Activated CD8-positive, alpha-beta memory T cell treated with anti-CD3 and anti-CD28 coated beads, Interleukin-2, amount 50 U/mL, for 48 hours (primary cell): ENCODE results near the gene USP43.
"Not testable (repeated sequence)": the region's sequence is repeated elsewhere in the genome, so short reads cannot be mapped to it uniquely, and the experiment has no call there.

ENCODE experiments used
- DNase-seq: peaks from one replicate; pipeline ENCODE4 v3.0.0-alpha.2; 2020

The USP43 gene, protein sequence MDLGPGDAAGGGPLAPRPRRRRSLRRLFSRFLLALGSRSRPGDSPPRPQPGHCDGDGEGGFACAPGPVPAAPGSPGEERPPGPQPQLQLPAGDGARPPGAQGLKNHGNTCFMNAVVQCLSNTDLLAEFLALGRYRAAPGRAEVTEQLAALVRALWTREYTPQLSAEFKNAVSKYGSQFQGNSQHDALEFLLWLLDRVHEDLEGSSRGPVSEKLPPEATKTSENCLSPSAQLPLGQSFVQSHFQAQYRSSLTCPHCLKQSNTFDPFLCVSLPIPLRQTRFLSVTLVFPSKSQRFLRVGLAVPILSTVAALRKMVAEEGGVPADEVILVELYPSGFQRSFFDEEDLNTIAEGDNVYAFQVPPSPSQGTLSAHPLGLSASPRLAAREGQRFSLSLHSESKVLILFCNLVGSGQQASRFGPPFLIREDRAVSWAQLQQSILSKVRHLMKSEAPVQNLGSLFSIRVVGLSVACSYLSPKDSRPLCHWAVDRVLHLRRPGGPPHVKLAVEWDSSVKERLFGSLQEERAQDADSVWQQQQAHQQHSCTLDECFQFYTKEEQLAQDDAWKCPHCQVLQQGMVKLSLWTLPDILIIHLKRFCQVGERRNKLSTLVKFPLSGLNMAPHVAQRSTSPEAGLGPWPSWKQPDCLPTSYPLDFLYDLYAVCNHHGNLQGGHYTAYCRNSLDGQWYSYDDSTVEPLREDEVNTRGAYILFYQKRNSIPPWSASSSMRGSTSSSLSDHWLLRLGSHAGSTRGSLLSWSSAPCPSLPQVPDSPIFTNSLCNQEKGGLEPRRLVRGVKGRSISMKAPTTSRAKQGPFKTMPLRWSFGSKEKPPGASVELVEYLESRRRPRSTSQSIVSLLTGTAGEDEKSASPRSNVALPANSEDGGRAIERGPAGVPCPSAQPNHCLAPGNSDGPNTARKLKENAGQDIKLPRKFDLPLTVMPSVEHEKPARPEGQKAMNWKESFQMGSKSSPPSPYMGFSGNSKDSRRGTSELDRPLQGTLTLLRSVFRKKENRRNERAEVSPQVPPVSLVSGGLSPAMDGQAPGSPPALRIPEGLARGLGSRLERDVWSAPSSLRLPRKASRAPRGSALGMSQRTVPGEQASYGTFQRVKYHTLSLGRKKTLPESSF

DNA sequence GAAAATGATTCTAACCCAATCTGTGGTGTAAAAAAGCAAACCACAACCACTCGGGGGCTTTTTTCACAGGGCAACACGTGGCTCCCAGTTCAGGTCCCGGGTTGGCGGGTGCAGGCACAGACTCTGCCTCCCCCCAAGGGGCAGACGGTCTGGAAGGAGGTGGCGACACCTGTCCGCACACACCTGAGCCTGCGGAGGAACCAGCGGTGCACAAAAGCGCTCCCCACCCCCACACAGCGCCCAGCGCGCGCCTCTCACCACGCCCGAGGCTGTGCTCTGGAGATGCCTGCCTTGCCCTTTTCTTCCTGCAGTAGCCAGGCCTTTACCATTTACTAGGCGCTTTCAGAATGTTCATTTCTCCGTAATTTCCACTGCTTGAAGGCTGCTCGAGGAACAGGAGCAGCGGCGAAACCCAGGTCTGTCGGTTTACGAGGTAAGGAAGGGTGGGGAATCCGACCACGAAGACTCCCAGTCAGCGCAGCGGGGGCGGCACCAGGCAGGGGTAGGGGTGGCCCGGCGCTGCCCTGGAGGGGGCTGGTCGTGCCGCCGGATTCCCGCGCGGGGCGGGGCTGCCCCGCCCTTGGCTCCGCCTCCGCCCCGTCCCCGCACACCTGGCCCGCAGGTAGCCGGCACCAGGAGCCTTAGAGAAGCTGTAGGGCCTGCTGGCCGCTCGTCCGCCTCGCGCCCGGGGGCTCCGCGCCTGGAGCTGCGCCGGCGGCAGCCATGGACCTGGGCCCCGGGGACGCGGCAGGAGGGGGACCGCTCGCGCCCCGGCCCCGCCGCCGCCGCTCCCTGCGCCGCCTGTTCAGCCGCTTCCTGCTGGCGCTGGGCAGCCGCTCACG, at the start of gene USP43:
Gene USP43, plus strand, starts transcription at position 608 of the 842 bp plus-strand sequence. Its CDS starts 116 bp downstream, at position 724.
- peak; percentile 66 for DNase-seq

GRCh38 chr17:9597638-9598037, 47.7 kb upstream of the USP43 start:
- not testable (repeated sequence) for DNase-seq

DNA sequence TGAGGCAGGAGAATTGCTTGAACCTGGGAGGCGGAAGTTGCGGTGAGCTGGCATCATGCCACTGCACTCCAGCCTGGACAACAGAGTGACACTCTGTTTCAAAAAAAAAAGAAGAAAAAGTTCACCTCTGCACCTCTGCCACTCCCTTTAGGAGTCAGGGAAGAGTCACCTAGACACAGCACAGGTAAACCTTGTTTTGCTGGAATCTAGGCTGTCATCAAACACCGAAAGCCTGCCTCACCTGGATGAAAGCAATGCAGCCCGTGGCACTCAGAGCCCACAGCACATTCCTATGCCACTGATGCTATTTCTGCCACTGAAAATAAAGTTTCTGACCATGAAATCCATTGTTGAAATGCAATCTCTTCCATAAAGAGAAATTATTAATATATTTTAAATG, 46.7 kb upstream of the USP43 start:
- DNase-seq = no peak

- not testable (repeated sequence) for DNase-seq
These were observed 40.7 kb upstream of the USP43 start for GRCh38 chr17:9604583-9604982.

- no peak for DNase-seq
These were observed 38.9 kb upstream of the USP43 start for GRCh38 chr17:9606453-9606852.

- DNase-seq = not testable (repeated sequence)
These were observed 38.3 kb upstream of the USP43 start for GRCh38 chr17:9607058-9607457.

- DNase-seq = no peak
These were observed 33.8 kb upstream of the USP43 start for GRCh38 chr17:9611557-9611956.

- no peak for DNase-seq
These were observed 33.3 kb upstream of the USP43 start for GRCh38 chr17:9612006-9612405.

GRCh38 chr17:9615486-9615885, 29.8 kb upstream of the USP43 start:
- DNase-seq = no peak

GRCh38 chr17:9622961-9623360, 22.4 kb upstream of the USP43 start:
- no peak for DNase-seq

- DNase-seq = no peak
These were observed 16.8 kb upstream of the USP43 start for GRCh38 chr17:9628509-9628908.

DNA sequence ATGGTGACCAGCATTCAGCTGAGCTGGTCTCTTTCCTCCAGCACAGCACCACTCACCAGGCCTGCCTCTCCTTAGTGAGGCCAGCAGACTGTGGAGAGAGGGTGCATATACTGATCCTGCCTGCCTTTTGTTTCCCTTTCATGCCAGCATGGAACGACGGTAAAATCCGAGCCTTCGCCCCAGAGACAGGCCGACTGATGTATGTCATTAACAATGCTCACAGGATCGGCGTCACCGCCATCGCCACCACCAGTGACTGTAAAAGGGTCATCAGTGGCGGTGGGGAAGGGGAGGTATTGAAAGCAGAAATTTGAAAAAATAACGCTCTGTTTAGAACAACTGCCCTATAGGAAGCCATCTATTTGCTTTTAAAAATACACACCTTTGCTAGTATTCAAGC, 12.6 kb upstream of the USP43 start:
- DNase-seq = no peak

GRCh38 chr17:9635340-9635739, 10.0 kb upstream of the USP43 start:
- DNase-seq = no peak

DNA sequence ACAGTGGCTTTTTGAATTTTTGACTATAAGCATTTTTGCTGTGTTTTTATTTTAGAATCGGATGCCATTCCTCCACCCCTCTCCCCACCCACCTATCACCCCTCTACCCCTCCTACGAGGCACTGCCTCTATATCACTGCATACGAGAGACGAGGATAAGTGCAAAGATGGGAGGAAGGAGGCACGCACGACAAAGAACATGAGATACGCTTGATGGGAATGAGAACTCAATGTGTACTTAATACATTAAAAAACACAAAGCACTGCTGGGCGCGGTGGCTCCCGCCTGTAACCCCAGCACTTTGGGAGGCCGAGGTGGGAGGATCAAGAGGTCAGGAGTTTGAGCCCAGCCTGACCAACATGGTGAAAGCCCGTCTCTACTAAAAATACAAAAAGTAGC, 8.8 kb upstream of the USP43 start:
- DNase-seq = no peak

- not testable (repeated sequence) for DNase-seq
These were observed 4.9 kb upstream of the USP43 start for GRCh38 chr17:9640388-9640787.

DNA sequence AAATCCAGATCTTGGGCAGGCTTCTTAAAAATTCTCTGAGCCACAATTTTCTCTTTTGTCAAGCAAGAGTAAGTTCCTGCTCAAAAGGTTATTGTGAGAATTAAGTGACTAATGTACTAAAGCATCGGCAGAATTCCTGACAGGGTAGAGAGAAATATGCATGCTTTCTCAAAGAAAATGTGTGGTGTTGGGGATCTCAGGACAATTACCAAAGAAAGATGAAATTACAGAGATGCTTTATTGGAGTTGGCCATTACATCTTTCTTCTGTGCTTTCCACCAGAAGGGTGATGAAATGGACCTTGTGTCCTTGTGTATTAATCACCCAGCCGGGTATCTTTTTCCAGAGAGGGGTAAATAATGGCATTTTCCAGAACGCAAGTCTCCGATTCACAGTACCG, 1.7 kb upstream of the USP43 start:
- DNase-seq = no peak

DNA sequence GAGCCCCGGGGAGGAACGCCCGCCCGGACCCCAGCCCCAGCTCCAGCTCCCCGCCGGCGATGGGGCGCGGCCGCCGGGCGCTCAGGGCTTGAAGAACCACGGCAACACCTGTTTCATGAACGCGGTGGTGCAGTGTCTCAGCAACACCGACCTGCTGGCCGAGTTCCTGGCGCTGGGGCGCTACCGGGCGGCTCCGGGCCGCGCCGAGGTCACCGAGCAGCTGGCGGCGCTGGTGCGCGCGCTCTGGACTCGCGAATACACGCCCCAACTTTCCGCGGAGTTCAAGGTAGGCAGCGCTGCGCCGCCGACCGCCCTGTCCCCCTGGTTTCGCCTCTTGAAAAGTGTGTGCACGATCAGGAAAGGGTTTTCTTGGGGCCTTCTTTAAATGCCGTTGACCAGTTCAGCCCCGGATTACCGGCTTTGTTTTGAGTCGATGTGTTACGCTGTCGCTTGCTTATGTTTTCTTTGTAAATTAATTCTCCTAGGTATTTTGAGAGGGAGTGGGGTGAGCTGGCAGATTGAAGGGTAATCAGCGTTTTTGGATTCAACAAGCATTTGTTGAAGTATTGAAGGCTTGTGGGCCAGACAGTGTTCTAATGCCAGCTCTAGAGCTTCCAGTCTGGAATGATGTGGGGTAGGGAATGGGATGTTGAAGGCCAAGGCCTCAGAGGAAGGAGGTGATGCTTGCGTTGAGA, 681 bp downstream of the USP43 start:
- peak; percentile 67 for DNase-seq

DNA sequence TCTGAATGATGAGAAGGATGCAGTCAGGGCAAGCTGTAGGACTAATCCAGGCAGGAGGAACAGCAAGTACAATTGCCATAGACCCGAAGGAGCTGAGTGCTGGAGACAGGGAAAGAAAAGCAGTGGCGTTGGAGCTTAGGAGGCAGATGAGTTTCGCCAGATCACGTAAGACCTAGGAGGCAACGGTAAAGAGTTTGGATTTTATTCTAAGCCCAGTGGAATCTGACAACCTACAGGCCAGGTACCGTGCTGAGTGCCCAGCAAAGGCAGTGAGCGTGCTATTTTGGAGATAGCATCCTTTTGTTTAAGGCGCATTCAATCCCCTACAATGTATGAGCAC, 1.2 kb downstream of the USP43 start:
- DNase-seq = no peak

DNA sequence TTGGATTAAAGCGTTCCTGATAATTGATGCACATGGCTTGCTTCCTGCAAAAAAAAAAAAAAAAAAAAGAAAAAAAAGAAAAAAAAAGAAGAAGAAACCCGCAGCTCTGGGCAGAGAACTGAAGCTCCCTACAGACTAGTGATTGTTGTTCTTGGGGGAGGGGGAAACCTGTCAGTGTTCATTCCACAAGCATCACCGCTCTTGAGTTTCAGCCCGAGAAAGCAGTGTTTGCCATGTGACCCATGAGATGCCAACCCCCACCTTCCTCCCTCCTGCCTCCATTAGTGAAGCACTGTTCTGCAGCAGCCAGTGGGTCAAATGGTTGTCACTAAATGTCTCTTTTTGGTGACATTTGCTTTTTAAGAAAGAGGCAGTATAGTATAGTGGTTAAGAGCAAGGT, 1.7 kb downstream of the USP43 start:
- no peak for DNase-seq

DNA sequence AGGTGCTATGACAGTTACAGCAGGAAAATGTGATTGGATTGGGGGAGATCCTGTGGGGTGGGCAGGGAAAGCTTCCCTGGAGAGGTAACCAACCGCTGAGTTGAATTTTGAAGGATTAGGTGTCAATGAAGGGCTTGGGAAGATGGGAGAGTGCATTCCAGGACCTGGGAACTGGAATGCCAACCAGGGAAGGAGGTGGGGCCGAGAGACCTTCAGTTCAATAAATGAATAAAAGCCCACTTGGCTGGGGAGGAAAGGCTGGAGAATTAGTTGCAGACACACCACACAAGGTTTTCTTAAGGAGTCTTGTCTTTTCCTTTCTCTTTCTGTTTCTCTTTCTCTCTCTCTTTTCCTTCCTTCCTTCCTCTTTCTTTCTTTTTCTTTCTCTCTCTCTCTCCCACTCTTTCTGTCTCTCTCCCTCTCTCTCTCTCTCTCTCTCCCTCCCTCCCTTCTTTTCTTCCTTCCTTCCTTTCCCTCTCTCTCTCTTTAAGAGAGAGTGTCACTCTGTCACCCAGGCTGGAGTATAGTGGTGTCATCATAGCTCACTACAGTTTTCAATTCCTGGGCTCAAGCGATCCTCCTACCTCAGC, 3.3 kb downstream of the USP43 start:
- no peak for DNase-seq

DNA sequence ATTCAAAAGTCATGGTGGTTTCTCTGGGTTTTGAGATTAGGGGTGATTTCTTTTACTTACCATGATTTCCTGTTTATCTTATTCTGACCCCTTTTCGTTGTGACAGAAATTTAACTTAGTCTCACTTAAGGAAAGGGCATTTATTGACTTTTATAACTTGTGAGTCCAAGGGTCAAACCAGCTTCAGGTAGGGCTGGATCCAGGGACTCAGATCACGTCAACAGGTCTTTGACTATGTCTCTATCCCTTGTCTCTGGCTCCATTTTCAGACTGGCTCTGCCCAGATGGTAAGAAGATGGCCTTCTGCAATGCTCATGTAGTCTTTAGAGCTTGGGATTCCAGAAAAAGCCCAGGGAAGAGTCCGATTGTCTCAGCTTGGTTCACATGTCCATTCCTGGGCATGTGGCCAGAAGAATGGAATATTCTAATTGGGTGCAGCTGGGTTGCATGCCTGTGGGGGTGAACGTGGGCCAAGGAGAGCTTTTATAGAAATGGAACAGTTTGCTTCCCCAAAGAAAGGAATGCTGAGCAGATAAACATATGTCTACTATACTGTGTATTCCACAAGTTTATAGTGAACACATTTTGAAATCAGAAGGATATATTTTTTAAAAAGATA, 13.4 kb downstream of the USP43 start:
- no peak for DNase-seq
